Keratinocyte (primary cell): Measurements from ENCODE around the gene TP53BP2. TPM values are rescaled to one million over a fixed set of nuclear protein-coding genes. Genes with fewer than 3 reads are reported as not detected.

Source experiments
- DNase-seq: peaks from one replicate; pipeline ENCODE4 v3.0.0-alpha.2; 2011; ENCODE audit warnings: low read depth, missing footprints, low spot score
- FAIRE-seq: peaks from 2 replicates; lab custom pipeline; 2011; peaks lifted over from hg19 to GRCh38; lab: Jason Lieb, UNC
- H2AFZ ChIP-seq: 2 replicates; pipeline ENCODE4 v1.6.0; 2012; ENCODE audit warnings: low read length, control low read depth, inconsistent platforms; ENCODE audit not compliant: control insufficient read depth
- H3K27ac ChIP-seq: 2 replicates; pipeline ENCODE4 v1.5.1; 2011; ENCODE audit warnings: low read length; ENCODE audit not compliant: control insufficient read depth, insufficient read depth
- H3K27me3 ChIP-seq: 3 replicates; pipeline ENCODE4 v1.6.0; 2011; ENCODE audit warnings: low read length; ENCODE audit not compliant: control insufficient read depth, insufficient read depth; ENCODE audit errors: extremely low read depth
- H3K36me3 ChIP-seq, 2 experiments: 2 replicates in 1 of 2; 3 replicates in 1 of 2; pipeline ENCODE4 v1.5.1; 2011; ENCODE audit warnings: low read length in 2 of 2, mild to moderate bottlenecking in 1 of 2; ENCODE audit not compliant: control insufficient read depth in 2 of 2, insufficient read depth in 2 of 2; ENCODE audit errors: extremely low read depth in 1 of 2
- H3K4me1 ChIP-seq: 3 replicates; pipeline ENCODE4 v1.5.1; 2011; ENCODE audit warnings: low read length; ENCODE audit not compliant: control insufficient read depth, insufficient read depth; ENCODE audit errors: extremely low read depth
- H3K4me2 ChIP-seq: 3 replicates; pipeline ENCODE4 v1.6.0; 2011; ENCODE audit warnings: low read depth, low read length; ENCODE audit not compliant: control insufficient read depth, insufficient read depth; ENCODE audit errors: extremely low read depth
- H3K4me3 ChIP-seq, 3 experiments: fragments of 200-600 bp in 1 of 3; sonication (generic) in 1 of 3; 2 replicates in 2 of 3; 3 replicates in 1 of 3; pipeline ENCODE4 v1.5.1; 2011 to 2016; ENCODE audit warnings: low read length in 3 of 3, mild to moderate bottlenecking in 3 of 3, control low read depth in 2 of 3, inconsistent platforms in 1 of 3, low read depth in 1 of 3, mixed read lengths in 1 of 3, mixed run types in 1 of 3, moderate library complexity in 1 of 3; ENCODE audit not compliant: control insufficient read depth in 2 of 3, insufficient read depth in 2 of 3; ENCODE audit errors: extremely low read depth in 1 of 3
- H3K79me2 ChIP-seq: 2 replicates; pipeline ENCODE4 v1.6.0; 2012; ENCODE audit warnings: low read length; ENCODE audit not compliant: control insufficient read depth, insufficient read depth
- H3K9ac ChIP-seq: 3 replicates; pipeline ENCODE4 v1.6.0; 2011; ENCODE audit warnings: low read length; ENCODE audit not compliant: control insufficient read depth, insufficient read depth; ENCODE audit errors: extremely low read depth
- H3K9me1 ChIP-seq: 3 replicates; pipeline ENCODE4 v1.6.0; 2011; ENCODE audit warnings: low read length; ENCODE audit not compliant: control insufficient read depth, insufficient read depth; ENCODE audit errors: extremely low read depth
- H3K9me3 ChIP-seq: 2 replicates; pipeline ENCODE4 v1.5.1; 2012; ENCODE audit warnings: low read depth, low read length; ENCODE audit not compliant: control insufficient read depth
- H4K20me1 ChIP-seq: 3 replicates; pipeline ENCODE4 v1.6.0; 2011; ENCODE audit warnings: low read length; ENCODE audit not compliant: control insufficient read depth, insufficient read depth; ENCODE audit errors: extremely low read depth
- EZH2 ChIP-seq: IDR thresholded peaks from one replicate; pipeline ENCODE4 v1.6.1; 2012; ENCODE audit warnings: inconsistent platforms, mild to moderate bottlenecking, low read length, moderate library complexity
- dilution Hi-C: fragments of 300-500 bp; cut with MboI; formaldehyde crosslinking; loops from one replicate; pipeline ENCODE4 v1.7.0; 2020; ENCODE audit warnings: low sequenced_read_pairs; ENCODE audit not compliant: extremely low pct_ligation_motif_present
- polyA plus RNA-seq, 5 experiments: library from polyadenylated mRNA; depleted of rRNA in 3 of 5; stranded (reverse) in 3 of 5; stranded (forward) in 1 of 5; unstranded in 1 of 5; fragments of >200 nt; gene quantifications; 1 replicate in 1 of 5; 2 replicates in 3 of 5; 3 replicates in 1 of 5; pipeline versions ENCODE4 v1.2.1 to v1.2.3, GENCODE V29; 2011 to 2012; ENCODE audit warnings: missing spikeins in 2 of 5, low read depth in 1 of 5, low replicate concordance in 1 of 5
- TF ChIP-seq, protein P1 (sequence below), 3 experiments: IDR thresholded peaks in 1 of 3; conservative IDR thresholded peaks in 1 of 3; optimal IDR thresholded peaks in 1 of 3; 2 replicates in 2 of 3; 3 replicates in 1 of 3; pipeline versions ENCODE3 to v1.5.1; 2011; ENCODE audit warnings: low read length in 3 of 3, mild to moderate bottlenecking in 3 of 3, moderate library complexity in 2 of 3, control low read depth in 1 of 3, inconsistent platforms in 1 of 3; ENCODE audit not compliant: insufficient read depth in 2 of 3; ENCODE audit errors: extremely low read depth in 1 of 3

Gene TP53BP2
- polyA plus RNA-seq, 1 donor (not counting 4 experiments of a cell fraction or from before 2014, with no cell fraction given): 22.5 TPM

DNA sequence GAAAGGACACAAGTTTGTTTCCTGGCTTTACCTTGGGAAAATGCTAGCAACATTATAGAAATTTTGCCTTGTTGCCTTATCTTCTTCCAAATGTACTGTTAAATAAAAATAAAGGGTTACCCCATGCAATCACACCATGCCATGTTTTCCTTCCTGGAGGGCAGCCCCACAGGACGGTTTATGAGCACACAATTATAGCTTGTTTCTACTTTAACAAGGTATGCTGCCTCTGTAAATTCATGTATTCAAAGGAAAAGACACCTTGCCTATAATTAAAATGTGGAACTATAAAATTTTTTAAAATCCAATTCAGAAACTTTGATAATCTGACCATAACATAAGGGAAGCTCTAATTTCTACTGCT lies 70.1 kb downstream of the TP53BP2 start:
- H3K27ac ChIP-seq: peak overlapping the region; percentile 83
- FAIRE-seq (no peak), DNase-seq (no peak)
- TF ChIP-seq EZH2: no peak
- TF ChIP-seq, protein P1, sequence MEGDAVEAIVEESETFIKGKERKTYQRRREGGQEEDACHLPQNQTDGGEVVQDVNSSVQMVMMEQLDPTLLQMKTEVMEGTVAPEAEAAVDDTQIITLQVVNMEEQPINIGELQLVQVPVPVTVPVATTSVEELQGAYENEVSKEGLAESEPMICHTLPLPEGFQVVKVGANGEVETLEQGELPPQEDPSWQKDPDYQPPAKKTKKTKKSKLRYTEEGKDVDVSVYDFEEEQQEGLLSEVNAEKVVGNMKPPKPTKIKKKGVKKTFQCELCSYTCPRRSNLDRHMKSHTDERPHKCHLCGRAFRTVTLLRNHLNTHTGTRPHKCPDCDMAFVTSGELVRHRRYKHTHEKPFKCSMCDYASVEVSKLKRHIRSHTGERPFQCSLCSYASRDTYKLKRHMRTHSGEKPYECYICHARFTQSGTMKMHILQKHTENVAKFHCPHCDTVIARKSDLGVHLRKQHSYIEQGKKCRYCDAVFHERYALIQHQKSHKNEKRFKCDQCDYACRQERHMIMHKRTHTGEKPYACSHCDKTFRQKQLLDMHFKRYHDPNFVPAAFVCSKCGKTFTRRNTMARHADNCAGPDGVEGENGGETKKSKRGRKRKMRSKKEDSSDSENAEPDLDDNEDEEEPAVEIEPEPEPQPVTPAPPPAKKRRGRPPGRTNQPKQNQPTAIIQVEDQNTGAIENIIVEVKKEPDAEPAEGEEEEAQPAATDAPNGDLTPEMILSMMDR (optimal IDR thresholded peaks at IDR 0.05 in 1 of 3, IDR thresholded peaks at IDR 0.05 in 1 of 3, conservative IDR thresholded peaks at IDR 0.05 in 1 of 3; ENCODE audit: extremely low read depth in 1 of 3, insufficient read depth in 2 of 3, low read length in 3 of 3): no peak
- peaks cover 51% of the 10 kb centered on the region for H3K4me1 ChIP-seq
- peak overlapping the region; percentile 10 for H3K9ac ChIP-seq
- dilution Hi-C loops: no loop called here
- no peak overlapping the region for H3K4me3 ChIP-seq
- H3K79me2 ChIP-seq: no peaks in the 10 kb centered on the region
- peaks cover 25 to 48% of the 10 kb centered on the region in 2 experiments for H3K36me3 ChIP-seq
- no peak overlapping the region for H2AFZ ChIP-seq
- H3K4me2 ChIP-seq: peak overlapping the region; percentile 72
- H3K9me3 ChIP-seq: no peaks in the 10 kb centered on the region
- H3K9me1 ChIP-seq: peaks cover 3% of the 10 kb centered on the region
- H4K20me1 ChIP-seq: no peaks in the 10 kb centered on the region
- H3K27me3 ChIP-seq: no peaks in the 10 kb centered on the region

DNA sequence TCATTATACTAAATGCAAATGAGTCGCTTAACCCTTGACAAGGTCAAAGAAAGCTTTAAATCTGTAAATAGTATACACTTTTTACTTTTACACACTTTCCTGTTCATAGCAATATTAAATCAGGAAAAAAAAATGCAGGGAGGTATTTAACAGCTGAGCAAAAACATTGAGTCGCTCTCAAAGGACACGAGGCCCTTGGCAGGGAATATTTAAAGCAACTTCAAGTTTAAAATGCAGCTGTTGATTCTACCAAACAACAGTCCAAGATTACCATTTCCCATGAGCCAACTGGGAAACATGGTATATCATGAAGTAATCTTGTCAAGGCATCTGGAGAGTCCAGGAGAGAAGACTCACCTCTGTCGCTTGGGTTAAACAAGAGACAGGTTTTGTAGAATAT lies 70.7 kb downstream of the TP53BP2 start:
- DNase-seq (no peak), FAIRE-seq (peak; percentile 36)
- Histone ChIP-seq H3K9ac (no peak overlapping the region), H3K79me2 (no peaks in the 10 kb centered on the region), H3K27me3 (no peaks in the 10 kb centered on the region), H3K9me1 (peaks cover 3% of the 10 kb centered on the region), H3K4me3 (no peak overlapping the region), H3K27ac (peak overlapping the region; percentile 83), H3K36me3 (peaks cover 27 to 54% of the 10 kb centered on the region in 2 experiments), H3K4me1 (peaks cover 58% of the 10 kb centered on the region), H3K9me3 (no peaks in the 10 kb centered on the region), H2AFZ (no peak overlapping the region), H3K4me2 (no peak overlapping the region), H4K20me1 (no peaks in the 10 kb centered on the region)
- dilution Hi-C loops: no loop called here
- no peak for TF ChIP-seq EZH2
- TF ChIP-seq, protein P1 (optimal IDR thresholded peaks at IDR 0.05 in 1 of 3, IDR thresholded peaks at IDR 0.05 in 1 of 3, conservative IDR thresholded peaks at IDR 0.05 in 1 of 3; ENCODE audit: extremely low read depth in 1 of 3, insufficient read depth in 2 of 3, low read length in 3 of 3): no peak
